GM12875 (cell line): ENCODE results near the gene PRR5L.

Experiments used
- H3K4me3 ChIP-seq: one replicate; pipeline ENCODE4 v1.5.1; 2011; ENCODE audit warnings: low read depth, low read length, control low read depth
- CTCF ChIP-seq: IDR thresholded peaks from 2 replicates; pipeline ENCODE4 v1.5.1; 2011; ENCODE audit warnings: low read depth, mild to moderate bottlenecking, control low read depth, inconsistent platforms, low read length, moderate library complexity, borderline replicate concordance; ENCODE audit not compliant: insufficient read depth

The PRR5L gene

GRCh38 chr11:36446135-36446534, 150.0 kb downstream of the PRR5L start:
- H3K4me3 ChIP-seq = no peak overlapping the region
- no peak for TF ChIP-seq CTCF

- TF ChIP-seq CTCF = no peak
- no peak overlapping the region for H3K4me3 ChIP-seq
Observed at GRCh38 chr11:36447514-36447913, 151.4 kb downstream of the PRR5L start.

- no peak for TF ChIP-seq CTCF
- no peak overlapping the region for H3K4me3 ChIP-seq
Observed at GRCh38 chr11:36447947-36448346, 151.9 kb downstream of the PRR5L start.

- TF ChIP-seq CTCF = no peak
- no peak overlapping the region for H3K4me3 ChIP-seq
Observed at GRCh38 chr11:36449561-36450096, 153.5 kb downstream of the PRR5L start.

- no peak for TF ChIP-seq CTCF
- no peak overlapping the region for H3K4me3 ChIP-seq
Observed at GRCh38 chr11:36450110-36450572, 154.1 kb downstream of the PRR5L start.

- no peak for TF ChIP-seq CTCF
- H3K4me3 ChIP-seq = no peak overlapping the region
Observed at GRCh38 chr11:36451045-36451444, 155.0 kb downstream of the PRR5L start.

- no peak overlapping the region for H3K4me3 ChIP-seq
- TF ChIP-seq CTCF = no peak
Observed at GRCh38 chr11:36451681-36452080, 155.6 kb downstream of the PRR5L start.
